HG03159 (cell line): ENCODE results near the gene HSD11B2.

ENCODE experiments used
- ATAC-seq: cut with Tn5 transposase; IDR thresholded peaks from one replicate; pipeline ENCODE4 v1.9.1; 2021; ENCODE audit warnings: mild to moderate bottlenecking, moderate library complexity; ENCODE audit not compliant: unreplicated experiment

Gene HSD11B2

DNA sequence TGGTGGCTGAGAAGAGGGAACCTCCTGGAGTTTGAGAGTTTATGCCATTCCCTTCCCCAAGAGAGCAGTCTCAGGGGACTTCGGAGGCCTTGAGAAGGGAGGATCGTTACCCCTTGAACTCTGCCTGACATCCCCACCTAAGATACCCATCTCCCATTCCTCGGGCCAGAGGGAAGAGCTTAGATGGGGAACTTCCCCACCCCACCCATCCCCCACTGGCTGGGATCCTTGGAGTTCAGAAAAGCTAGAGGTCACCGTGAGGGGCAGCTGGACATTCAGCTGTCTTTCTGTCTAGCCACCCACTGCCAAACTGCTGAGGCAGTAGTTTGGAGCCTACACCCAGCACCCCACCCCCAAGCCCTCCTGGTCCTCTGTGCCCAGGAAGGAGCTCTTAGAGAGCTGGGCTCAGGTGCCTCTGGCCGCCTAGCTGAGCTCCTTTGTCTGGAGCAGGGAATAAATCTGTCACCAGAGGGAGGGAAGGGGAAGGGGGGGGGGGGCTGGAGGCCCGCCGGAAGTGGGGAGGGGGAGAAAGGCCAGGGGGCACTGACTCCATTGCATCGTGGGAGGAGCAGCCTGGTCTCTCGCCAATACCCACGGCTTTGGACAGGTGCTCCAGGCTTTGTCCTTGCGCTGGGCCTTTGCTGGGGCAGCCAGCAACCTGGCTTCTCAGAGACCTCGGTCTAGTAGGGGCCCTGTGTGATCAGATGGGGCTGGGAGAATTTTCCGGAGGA is 1.0 kb downstream of the HSD11B2 start:
- ATAC-seq = no peak

DNA sequence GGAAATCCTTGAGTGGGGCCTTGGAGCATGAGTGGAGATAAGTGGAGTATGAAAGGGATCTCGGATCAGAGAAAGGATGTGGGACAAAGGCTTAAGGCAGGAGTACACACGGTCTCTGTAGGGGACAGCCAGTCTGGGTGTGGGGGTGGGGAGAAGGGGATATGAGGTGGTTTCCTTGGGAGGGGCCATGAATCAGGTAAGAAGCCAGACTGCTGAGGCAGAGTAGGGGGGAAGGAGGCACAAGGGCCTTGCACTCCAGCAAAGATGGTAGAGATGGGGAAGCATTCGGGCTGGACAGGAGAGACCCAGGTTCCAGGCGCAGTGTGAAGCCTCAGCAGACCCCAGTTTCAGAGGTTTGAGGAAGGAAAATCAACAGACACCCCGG is 1.6 kb downstream of the HSD11B2 start:
- no peak for ATAC-seq

DNA sequence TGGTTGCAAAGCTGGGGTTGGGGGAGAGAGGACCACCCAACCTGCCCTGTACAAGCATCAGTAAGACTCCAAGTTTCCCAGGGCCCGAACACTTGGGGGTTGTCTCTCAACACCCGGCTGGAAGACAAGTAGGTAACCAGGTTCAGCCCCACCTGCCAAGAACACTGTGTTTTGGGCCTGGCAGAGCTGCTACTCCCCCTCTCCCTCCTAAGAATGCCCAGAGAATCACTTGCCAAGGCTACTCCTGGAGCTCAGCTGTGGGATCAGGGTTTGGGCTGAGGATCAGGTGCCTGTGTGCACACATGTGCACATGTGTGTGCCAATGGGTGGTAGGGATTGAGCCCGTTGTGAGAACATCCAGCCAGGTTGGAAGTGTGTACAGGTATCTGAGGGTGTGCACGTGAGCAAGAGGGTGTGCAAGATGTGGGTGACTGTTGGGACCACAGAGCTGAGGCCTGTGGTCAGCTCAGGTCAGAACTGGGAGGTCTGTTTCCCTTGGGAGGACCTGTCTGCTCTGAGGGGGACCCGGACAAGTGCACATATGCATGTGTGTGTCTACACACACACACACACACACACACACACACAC is 2.3 kb downstream of the HSD11B2 start:
- no peak for ATAC-seq

DNA sequence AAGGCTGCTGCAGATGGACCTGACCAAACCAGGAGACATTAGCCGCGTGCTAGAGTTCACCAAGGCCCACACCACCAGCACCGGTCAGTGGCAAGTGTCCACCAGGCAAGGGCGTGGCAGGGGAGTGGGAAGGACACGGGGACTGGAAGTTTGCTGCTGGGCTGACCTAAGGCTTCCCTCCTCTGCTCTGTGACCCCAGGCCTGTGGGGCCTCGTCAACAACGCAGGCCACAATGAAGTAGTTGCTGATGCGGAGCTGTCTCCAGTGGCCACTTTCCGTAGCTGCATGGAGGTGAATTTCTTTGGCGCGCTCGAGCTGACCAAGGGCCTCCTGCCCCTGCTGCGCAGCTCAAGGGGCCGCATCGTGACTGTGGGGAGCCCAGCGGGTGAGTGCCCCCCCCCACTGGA is 4.8 kb downstream of the HSD11B2 start:
- no peak for ATAC-seq

DNA sequence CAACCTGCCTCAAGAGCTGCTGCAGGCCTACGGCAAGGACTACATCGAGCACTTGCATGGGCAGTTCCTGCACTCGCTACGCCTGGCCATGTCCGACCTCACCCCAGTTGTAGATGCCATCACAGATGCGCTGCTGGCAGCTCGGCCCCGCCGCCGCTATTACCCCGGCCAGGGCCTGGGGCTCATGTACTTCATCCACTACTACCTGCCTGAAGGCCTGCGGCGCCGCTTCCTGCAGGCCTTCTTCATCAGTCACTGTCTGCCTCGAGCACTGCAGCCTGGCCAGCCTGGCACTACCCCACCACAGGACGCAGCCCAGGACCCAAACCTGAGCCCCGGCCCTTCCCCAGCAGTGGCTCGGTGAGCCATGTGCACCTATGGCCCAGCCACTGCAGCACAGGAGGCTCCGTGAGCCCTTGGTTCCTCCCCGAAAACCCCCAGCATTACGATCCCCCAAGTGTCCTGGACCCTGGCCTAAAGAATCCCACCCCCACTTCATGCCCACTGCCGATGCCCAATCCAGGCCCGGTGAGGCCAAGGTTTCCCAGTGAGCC is 5.8 kb downstream of the HSD11B2 start:
- no peak for ATAC-seq

DNA sequence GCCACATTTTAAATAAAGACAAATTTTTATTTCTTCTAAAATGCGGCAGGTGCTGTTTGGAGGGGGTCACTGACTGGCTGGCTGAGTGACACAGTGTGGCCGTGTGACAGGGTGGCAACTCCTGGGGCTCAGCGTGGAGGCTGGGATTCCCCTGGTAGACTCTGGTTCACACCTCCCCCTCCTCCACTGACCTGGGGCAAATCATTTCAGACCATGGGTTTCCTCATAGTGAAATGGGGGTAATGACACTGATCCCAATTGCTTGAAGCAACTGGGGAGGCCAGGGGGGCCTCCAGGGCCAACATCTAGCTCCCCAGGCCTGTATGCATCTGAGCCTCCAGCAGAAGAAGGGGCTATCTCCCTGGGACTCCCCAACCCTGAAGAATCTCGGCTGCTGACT is 6.6 kb downstream of the HSD11B2 start:
- no peak for ATAC-seq

DNA sequence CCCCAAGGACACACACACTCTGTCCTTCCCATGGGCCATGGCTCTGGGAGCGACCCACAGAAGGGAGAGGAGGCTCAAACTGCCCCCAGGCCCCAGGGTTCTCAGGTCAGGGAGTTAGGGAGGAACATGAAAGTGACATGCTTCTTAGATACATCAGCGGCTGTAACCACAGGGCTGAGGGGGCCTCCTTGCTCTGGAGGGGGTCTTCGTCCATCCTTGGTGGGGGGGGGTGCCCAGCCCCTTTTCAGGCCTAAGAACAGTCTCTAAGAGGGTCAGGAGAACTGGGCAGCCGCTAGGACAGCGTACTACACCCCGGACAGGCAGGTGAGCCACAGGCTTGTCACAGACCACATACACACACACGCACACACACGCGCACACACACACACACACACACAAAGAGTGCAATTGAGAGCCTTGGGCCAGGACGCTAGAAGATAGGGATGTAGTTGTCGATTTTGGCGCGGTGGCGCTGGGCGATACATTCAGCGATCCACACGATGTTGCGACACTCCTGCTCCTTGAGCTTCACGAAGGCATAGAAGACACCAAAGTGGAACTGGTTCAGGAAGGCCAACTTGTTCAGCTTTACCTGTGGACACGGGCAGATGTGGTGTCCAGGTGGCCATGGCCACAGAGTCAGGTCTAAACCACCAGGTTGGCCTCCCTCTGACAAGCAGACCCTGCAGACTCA is 7.3 kb downstream of the HSD11B2 start:
- ATAC-seq = no peak

DNA sequence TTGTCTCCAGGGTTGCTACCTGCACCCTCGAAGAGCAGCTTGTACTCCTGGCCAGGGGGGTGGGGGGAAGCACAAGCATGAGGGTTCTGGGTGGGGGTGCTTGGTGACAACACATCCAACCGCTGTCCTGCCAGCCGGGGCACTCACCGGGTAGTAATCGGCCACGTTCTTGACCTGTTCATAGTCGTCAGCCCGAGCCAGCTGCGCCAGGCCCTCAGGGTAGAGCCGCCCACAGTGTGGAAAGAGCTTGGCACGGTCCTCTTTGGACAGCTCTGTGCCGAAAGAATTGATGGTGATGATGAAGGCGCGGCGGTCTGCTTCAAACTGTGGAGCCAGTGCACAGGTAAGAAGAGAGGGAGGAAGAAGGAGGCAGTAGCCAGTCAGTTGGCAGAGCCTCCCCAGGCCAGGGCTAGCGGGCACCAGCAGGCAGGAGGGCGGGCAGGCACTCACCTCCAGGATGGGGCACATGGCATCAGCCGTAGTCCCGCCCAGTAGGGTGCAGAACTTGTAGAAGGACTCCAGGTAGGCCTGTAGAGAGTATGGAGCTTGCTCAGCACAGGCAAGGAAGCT is 8.0 kb downstream of the HSD11B2 start:
- no peak for ATAC-seq

DNA sequence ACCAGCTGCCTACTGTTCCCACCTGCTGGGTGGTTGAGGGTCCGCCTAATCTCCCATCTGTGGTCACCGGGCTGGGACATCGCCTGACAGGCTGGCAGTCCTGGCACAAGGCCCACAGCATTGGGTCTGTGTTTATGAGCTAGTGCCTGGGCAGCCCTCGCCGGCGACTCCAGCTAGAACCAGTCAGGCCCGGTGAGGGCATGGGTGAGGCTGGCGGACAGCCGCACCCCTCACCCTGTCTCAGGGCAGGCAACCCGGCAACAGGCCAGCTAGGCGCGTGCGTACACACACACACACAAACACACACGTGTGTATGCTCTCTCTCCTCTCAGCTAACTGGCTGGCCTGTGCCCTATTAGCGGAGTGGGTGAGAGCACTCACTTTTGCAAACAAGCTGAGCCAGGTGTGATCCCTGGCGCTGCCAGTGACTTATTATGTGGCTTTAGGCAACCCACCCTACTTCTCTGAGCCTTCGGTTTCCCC is 10.4 kb downstream of the HSD11B2 start:
- ATAC-seq = no peak

DNA sequence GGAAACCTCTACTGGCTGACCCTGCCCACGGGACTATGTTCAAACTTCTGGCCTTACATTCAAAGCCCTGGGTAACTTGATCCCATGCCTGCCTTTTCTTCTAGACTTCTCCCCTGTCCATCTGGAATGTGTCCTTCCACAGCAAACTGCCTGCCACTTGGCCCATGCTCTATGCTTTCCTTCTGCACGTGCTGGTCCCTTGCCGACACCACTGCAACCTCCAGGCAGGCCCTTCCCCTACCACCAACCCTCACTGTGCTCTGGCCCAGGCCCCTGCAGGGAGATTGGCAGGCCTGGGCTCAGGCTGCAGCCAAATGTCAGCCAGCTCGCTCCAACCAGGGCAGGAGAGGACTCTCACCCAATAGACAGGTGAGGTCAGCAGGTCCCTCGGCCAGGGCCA is 11.0 kb downstream of the HSD11B2 start:
- ATAC-seq = no peak

DNA sequence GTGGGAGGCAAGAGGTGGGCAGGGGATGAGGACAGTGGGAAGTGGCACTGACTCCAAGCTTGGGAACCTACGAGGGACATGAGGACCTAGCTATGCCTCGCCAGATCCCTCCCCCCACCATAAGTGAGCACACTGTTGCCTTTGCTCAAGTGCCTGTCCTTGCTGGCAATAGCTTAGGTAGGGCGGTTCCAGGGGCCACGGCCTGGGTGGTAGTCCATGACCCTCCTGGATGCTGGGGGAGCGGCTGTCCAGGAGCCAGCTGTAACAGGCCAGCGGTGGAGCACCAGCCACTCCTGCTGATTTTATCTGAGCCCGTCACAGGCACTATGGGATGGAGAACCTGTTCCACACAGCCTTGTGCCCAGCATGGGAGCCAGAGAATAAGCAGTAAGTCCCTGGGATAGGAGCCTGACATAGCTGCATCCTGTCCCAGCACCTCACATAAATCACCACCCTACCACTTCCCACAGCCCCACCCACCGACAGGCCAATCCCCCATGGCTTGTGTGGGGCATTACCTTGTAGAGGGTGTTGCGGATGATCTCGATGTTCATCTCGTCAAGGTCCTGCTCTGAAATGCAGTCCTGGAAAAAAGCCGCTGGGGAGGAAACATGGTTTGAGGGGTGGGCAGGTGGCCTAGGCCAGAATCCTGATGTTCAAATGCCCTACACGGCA is 11.8 kb downstream of the HSD11B2 start:
- no peak for ATAC-seq

DNA sequence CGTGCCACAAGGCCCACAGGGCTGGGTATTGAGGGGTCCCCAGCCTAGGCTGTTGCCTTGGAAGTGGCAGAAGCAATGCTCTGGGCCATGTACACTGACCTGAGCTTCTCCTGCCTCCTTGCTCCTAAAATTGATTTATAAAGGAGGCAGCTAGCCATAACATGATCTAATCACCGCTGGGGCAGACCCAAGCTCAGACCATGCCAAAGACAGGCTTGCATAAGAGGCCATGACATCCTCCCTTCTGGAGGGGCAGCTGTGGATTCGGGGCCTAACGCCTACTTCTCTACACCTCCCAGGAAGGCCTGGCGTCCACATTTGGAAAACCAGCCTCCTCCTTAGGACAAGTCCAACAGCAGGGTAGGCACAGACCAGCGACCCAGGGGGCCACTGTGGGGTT is 12.3 kb downstream of the HSD11B2 start:
- no peak for ATAC-seq

DNA sequence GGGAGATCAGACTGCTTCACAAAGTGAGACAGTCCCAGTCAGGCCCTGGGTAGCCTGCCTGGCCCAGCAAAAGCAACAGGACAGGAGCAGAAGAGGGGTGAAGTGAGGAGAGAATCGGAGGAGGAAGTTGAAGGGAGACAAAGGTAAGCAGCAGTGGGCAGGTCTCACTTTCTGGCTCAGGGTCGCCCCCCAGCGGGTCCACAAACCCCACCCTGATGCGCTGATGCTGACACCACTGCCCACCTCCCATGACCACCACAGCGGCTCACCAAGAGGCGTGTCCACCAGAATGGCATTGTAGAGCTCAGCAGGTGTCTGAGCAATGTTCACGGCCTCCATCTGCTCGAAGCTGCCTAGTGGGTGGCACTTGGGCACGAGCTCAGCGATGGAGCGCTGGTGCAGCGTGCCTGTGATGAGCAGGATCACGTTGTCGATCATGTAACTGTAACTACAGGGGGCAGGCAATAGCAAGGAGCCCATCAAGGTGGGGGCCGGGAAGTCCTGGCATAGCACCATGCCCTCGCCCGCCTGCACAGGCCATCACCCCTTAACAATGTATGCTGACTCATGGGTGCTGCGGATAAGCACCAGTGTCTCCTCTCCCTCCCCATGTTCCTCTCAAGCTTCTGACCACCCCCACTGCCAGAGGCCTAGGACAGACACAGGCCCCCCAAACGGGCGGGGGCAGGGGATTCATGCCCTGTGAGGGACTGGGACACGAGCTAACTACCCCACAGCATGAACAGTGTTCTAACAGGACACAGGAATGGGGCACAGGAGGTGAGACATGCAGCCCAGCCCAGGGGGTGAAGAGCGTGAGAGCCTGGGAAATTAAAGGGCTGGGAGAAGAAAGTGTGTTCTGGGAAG is 13.6 kb downstream of the HSD11B2 start:
- ATAC-seq = no peak

DNA sequence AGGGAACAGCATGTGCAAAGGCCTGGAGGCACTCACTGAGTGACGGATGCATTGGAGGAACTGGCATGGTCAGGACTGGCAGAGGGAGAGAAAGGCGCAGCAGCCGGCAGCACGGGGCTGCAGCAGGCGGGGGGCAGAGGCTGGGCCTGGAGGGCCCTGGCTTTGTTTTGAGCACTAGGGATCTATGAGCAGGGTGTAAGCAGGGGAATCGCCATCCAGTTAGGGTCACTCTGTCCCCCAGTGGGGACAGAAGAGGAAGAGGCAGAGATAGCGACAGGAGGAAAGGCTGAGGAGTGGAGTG is 14.2 kb downstream of the HSD11B2 start:
- ATAC-seq = no peak

DNA sequence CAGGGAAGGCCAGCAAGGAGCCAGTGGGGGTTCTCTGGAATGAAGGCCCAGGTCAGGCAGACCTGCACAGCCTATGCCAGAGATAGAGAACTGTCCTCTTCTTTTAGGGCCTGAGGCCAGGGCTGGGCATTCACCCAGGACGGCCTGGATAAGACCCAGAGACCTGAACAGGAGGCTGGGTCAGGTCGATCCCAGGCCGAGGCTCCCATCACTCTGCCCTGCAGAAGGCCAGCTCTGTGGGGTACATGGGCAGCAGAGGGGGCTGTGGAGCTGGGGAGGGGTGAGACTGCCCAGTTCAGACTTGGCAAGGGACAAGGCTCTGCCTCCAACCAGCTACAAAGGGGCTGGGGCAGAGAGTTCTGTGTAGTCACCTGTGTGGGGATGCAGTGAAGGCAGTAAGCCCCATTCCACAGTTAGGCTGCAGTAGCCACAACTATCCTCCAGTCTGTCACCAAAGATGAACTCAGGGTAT is 14.6 kb downstream of the HSD11B2 start:
- ATAC-seq = no peak

DNA sequence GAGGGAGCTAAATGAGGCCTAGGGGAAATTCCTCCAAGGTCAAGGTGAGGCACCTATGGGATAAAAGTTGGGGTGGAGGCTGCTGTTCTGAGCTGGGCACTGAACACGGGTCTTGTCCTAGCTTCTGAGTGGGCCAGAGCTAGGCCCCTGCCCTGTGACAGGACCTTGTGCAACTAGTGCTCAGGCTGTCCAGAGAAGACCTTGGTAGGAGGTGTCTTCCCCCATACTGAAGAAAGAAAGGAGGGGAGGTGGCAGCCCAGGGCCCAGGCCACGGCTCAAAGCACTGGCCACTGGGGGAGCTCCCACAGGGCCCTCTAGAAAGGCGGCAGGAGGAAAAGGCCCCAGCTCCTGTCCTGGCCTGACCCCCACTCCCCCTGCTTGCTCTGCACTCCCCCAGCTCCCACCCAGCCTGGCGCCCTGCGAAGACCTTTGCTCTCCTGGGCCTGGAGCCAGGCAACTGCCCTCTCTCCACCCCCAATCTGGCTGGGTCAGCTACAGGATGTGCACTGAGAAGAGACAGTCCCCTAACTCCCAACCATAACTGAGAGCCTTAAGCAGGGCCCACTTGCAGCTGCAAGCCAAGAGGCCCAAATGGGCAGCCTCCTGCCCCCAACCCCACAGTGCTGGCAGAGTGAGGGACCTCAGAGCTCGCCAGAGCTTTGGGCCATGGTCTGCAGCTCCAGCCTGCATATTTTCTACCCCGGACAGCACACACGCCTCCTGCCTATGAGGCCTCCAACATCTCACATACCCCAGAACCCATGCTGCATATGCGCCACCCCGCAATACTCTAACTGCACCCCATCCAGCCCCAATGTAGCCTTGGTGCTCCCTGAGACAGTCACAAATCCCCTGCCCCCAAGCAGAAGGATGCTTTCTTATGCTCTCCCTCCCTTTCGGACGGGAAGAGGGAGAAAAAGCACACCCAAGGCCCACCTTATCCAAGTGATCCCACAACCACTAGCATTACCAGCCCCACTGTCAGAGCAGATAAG is 15.3 kb downstream of the HSD11B2 start:
- ATAC-seq = no peak

DNA sequence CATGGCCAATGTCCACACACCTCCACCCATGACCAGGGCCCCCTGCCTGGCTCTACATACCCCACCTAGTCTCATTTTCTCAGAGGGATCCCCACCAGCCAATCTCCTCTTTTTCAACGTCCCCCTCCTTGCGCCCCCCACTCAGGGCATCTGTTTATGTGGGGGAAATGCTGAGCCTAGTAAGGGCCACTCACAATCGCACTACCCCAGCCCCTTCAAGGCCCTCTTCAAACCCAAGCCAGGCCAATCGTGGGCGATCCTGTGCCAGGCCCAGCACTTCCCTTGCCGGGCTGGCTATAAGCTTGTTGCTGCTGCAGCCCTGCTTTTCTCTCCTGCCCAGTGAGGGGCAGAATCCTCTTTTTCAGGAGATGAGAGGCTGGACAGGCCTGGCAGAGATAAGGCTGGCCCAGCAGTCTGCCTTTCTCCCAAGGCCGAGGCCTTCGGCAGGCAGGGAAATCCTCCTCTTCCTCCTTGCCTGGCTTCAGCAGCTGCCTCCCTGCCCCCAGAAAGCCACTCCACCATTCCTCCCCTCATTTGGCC is 16.1 kb downstream of the HSD11B2 start:
- no peak for ATAC-seq

DNA sequence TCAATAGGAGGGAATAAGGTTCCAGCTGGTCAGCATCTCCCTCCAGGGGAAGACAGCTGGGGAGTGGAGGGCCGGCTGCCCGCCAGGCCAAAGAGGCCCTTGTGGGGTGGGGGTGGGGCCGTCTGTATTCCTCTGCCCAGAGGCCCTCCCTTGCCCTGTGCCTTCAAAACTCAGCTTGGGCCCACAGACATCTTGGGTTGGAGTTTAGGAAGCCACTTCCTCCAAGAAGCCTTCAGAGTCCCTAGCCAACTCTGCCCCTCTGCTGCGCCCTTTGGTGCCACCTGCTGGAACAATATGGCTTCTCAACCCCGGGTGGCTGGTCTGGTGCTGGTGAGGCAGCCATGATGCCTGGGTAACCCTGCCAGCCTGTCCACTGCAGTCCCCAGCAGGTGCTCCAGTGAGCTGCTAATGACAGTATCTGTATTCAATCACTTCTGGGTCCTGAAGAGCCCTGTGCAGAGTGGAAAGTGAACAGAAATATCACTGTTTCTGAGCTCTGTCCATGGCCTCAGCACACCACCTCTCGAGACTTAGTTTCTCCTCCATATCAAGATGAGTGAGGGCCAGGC is 16.7 kb downstream of the HSD11B2 start:
- ATAC-seq = no peak
